A172 (cell line): Measurements from ENCODE around the gene HYAL3. TPM values are rescaled to one million over a fixed set of nuclear protein-coding genes. Genes with fewer than 3 reads are reported as not detected.
"Not testable (repeated sequence)": the region's sequence is repeated elsewhere in the genome, so short reads cannot be mapped to it uniquely, and the experiment has no call there.

Experiments used
- DNase-seq: peaks from one replicate; pipeline ENCODE4 v3.0.0-alpha.2; 2015; ENCODE audit warnings: low spot score
- total RNA-seq: library from RNA; depleted of rRNA; stranded (reverse); fragments of >200 nt; shearing (Covaris generic); gene quantifications from 2 replicates; pipeline ENCODE4 v1.2.3, GENCODE V29; 2014; rRNA removed

HYAL3 gene
- total RNA-seq, 1 experiment from 2014 or later: 7.5 TPM

DNA sequence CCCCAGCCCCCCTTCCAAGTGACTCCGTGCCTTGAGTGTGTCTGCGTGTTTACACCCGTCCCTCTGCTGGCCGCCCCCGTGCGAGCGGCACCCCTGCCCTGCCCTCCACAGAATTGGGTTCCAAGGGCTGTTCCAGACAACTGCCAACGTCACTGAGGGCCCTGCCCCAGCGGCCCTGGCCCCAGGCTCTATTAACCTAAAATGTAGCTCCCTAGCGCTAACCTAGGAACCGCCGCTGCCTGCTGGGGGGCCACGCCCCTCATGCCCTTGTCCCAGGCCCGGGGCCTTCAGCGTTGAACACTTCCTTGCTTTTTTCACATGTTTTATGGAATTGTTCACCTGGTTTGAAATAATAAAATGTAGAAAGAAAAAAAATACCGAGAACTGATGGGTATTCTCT is 40.2 kb downstream of the HYAL3 start:
- no peak for DNase-seq

DNA sequence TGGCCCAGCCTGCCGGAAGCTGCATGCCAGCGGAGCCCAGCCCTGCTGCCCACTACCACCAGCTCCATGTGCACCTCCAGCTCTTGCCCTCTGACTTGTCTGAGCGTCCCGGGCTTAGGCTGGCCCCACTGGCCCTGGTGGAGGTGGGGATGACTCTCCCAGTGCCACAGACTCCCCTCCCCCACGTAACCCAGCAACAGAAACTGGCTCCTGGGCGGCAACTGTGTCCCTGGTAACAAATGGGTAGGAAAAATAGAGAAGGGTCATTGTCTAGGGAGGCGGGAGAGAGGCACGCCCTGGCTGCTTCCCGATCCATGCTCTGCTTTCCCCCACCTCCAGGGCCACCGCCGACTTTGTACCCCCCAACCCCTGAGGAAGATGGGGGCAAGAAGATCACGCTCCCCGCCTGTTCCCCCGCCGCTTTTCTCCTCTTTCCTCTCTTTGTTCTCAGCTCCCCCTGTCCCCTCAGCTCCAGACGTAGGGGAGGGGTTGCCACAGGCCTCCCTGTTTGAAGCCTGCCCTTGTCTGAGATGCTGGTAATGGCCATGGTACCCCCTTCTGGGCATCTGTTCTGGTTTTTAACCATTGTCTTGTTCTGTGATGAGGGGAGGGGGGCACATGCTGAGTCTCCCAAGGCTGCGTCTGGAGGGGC is 41.0 kb downstream of the HYAL3 start:
- no peak for DNase-seq

DNA sequence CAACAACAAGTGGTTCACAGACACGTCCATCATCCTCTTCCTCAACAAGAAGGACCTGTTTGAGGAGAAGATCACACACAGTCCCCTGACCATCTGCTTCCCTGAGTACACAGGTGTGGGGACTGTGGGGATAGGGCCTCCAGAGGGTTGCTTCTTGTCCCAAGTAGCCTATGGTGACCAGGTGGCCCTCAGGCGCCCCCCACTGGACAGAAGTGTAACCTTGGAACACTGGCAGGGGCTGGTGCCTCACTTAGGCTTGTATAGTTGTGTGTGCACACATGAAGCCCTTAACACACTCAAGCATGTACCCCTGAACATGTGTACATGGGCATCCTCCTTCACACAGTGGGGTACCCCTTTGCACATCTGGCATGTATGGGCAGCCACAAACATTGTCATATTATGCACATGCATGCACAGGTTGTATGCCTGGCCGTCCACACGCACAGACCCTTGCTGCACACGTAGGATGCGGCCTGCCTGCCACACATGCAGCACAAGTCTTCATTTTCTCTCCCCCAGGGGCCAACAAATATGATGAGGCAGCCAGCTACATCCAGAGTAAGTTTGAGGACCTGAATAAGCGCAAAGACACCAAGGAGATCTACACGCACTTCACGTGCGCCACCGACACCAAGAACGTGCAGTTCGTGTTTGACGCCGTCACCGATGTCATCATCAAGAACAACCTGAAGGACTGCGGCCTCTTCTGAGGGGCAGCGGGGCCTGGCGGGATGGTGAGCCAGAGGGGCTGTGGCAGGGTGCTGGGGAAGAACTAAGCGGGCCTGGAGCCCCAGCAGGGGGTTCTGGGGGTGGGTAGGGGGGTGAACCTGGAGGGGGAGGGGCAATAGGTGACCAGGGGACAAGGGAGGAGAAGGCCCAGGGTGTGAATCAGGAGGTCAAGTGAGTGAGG is 42.0 kb downstream of the HYAL3 start:
- DNase-seq: no peak

DNA sequence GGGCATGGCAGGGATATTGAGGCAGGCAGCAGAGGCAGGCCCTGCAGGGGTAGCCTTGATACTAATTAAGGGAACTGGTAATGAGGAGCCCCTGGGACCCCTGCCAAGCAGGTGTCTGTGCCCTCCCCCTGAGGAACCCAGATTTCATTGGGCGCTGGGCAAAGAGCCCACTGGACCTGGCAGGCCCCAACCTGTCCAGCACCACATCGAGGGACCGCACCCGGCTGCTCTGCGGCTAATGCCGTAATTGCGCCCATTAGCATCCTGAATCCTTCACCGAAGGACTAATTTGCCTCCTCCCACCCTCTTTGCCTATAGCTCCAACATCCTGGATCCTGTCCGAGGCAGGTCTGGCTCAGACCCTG is 44.0 kb downstream of the HYAL3 start:
- no peak for DNase-seq

DNA sequence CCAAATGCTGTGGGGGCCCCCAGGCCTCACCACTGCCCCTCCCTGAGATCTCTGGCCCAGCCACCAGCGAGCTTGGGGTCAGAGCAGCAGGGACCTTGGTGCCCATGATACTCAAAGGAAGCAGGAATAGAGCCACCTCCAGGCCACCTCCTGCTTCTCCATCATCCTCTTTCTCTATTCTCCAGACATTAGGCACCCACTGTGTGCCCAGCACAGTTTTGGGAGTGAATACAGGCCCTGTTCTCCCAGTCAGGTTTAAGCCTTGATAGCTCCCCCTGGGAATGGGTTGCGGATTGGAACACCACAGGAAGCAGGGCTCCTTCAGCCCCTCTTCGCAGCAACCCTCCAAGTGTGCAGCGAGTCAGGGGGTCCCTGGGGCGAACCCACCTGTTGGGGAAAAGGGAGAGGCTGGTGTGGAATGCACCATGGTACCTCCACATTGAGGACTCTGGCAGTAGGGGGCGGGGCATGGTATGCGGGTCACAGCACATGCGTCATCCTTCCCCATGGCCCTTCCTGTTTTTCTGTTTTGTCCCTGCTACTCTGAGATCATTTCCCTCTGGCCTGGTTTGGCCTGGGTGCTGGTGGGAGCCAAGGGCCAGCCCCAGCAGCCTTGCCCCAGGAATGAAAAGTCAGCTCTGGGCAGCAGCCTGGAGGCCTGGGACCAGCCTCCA is 44.5 kb downstream of the HYAL3 start:
- DNase-seq: no peak

DNA sequence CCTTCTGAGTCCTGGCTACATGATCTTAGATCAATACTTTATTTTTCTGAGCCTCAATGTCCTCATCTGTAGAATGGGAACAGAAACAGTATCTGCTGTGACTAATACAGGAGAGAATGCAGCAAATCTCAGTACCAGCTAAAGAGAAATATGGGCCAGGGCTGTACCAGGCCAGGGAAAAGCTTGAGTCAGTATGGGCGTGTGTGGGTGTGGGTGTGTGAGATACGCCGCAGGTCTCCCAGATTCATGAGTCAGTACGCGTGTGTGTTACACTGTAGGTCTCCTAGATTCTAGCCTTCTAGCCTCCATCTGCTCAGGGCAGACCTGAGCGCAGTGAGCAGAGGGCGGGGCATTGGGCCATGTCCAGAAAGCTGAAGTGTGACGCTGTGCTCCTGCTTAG is 48.0 kb downstream of the HYAL3 start:
- peak; percentile 96 for DNase-seq

DNA sequence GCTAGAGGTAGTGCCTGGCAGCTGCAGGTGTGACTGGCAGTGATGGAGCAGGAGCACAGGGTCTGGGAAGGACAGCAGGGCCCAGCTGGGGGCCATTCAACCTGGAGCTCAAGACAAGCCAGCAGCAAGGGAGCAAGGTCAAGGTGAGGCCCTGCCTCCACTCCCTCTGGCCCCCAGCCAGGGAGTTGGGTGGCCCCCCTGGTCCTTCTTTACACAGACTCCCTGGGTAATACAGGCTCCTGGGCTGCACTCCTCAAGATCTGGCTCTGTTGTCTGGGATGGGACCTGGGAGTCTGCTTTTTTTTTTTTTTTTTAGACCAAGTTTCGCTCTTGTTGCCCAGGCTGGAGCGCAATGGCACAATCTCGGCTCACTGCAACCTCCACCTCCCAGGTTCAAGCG is 48.7 kb downstream of the HYAL3 start:
- DNase-seq: no peak

DNA sequence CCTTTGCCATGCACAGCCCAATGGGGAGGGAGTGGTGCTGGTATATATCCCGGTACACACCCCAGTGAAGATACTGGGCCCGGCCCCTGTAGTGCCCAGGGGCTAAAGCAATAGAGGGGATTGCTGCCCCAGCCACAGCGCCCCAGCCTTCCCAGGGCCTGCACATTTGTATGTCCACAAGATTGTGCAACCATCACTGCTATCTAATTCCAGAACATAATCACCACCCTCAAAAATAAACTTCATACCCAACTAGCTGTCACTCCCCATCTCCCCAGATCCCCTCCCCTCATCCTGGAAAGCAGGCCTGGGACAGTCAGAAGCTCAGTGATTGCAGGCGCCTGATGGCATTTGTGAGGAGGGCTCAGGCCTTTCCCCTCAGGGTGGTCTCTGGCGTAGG is 49.7 kb downstream of the HYAL3 start:
- no peak for DNase-seq

DNA sequence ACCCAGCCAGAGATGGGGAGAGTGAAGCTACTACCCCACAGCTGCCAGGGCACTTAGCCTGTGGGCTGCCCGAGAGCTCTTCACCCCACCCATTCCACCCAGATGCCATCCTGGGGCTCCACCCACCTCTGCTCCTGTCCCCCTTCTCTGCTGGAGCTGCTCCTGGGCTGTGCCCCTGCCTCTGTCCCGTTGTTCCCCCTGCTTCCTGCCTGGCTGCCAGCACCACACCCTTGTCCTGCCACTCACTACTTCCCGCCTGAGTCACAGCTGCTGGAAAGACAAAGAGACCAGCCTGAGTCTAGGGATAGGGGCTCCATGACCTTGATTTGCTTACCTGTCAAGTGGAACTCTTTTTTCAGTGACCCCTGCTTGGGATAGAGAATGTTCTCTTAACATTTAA is 50.8 kb downstream of the HYAL3 start:
- peak; percentile 83 for DNase-seq

DNA sequence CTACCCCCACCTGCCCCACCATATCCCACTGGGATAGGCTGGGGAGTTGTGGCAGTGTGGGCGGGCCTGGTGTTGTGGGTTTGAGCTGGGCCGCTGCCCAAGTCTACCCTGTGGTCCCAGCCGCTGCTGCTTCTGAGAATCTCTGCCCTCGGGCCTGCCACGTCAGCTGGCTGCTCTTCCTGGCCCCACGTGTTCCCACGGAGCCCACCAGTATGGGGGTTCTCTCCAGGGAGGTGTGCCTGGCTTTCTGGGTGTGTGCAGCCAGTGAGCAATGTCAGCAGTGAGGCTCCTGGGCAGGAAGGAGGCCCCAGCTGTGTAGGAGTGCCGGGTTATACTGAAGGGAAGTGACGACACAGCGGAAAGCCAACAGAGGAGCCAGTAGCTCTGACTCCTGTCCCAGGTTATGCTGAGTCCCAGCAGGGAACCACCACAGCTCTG is 52.7 kb downstream of the HYAL3 start:
- peak; percentile 99 for DNase-seq

DNA sequence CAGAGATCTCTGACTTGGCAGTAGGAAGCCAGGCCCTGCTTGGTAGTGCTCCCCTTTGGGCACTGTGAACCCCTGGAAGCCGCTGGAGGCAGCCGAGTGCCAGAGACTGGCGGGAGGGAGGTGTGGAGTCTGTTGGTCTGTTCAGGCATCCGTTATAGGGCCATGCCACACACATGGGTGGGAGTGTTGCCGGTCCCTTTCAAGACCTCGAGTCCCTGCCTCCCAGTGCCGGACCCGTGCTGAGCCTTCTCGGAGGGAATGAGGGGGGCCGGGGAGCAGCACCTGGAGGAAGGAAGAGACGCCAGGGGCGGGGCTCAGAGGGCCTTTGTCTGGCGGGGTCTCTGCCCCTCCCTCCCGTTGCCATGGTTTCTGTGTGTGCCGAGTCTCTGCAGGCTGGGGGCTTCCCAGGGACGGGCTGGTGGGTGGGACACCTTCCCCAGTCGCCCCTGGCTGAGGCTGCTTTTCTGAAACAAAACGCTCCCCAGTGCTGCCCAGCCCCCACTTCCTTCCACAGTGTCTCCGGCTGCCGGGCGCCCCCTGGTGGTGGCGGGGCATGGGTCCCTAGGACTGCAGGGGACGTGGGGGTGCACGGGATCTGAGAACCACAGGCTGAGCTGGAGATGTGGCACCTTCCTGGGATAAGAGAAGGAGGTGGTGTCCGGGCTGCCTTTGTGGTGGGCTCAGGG is 53.2 kb downstream of the HYAL3 start:
- no peak for DNase-seq

DNA sequence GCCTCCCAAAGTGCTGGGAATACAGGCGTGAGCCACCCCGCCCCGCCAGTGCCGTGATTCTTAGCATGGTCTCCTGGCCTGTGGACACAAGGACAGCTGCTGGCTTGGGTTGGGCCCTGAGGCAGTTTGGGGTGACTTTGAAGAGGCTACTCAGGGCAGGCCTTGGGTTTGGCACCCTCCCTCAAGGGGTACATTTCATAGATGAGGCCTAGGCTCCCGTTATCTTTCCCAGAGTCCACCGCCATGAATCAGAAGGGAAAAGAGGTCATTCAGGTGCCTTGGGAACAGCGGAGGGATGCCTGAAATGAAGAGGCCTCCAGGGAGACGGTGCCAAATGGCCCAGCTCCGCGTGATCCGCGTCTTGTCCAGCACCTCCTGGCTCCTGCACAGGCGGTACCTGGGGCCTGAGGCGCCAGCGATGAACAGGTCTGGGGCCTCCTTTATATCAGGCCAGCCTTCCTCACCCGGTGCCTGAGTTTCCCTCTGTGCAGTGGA is 53.9 kb downstream of the HYAL3 start:
- no peak for DNase-seq

DNA sequence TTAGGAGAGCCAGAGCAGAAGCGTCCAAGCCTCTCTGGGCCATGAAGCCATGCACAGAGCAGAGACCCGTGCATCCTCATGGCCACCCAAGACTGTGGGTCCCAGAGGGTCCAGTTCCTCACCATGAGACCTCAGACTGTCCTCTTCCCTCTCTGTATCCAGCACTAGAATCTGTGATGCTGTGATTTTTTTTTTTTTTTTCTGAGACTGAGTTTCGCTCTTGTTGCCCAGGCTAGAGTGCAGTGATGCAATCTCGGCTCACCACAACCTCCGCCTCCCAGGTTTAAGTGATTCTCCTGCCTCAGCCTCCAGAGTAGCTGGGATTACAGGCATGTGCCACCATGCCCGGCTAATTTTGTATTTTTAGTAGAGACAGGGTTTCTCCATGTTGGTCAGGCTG is 54.4 kb downstream of the HYAL3 start:
- not testable (repeated sequence) for DNase-seq

DNA sequence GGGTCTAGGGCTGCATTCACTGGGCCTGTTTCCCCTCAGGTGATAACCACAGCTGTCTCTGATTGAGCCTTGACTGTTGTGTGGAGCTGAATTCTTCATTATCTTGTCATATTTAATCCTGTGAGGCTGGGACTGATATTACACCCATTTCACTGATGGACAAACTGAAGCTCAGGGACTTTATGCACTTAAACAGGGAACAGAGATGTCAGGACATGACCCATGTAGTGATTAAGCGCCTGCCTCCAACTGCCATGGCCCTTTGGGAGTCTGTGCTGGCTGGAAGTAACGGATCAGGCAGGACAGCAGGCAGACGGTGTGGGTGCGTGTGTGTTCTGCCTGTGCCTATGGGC is 55.7 kb downstream of the HYAL3 start:
- DNase-seq: no peak

DNA sequence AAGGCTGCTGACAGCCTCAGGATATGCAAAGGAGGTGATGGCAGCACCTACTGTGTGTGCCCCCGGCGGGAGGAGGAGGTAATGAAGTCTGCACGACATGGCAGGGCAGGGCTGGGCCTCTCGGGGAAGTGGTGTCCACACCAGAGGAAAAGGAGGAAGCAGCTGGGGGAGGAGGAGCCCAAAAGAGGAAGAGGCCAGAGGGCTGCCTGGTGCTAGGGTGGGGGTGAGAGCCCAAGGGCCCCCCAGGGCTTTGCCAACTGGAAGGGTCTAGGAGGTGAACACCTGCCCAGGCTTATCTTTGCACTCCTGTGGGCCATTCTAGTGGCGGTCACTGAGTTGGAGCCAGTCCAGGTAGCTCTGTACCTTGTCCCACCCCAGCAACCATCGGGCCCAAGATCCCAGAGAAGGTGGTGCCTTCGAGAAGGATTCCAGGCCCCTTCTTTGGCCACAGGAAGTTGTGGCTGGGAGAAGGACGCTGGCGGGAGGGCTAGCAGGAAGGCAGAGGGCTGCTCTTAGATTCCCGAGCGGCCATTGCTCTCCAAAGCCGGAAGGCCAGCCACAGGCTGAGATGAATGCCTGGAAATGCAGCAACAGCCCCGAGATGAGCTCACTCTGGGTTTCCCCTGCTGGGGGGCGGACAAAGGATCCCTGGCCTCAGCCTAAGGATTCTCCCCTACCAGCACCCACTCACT is 56.2 kb downstream of the HYAL3 start:
- peak; percentile 64 for DNase-seq

Other genes with a start within 250 kb of the HYAL3 start
- gene RBM5, start 210.5 kb downstream of the HYAL3 start, total RNA-seq: 53.7 and 79.1 TPM in 2 replicates
- gene SEMA3F, start 144.1 kb downstream of the HYAL3 start, total RNA-seq: 3.5 and 11.1 TPM in 2 replicates
- gene GNAT1, start 107.8 kb downstream of the HYAL3 start, total RNA-seq: not detected in 2 replicates
- gene SLC38A3, start 94.1 kb downstream of the HYAL3 start, total RNA-seq: 0.74 TPM in 1 of 2 replicates, not detected in the other
- gene GNAI2, start 63.2 kb downstream of the HYAL3 start, total RNA-seq: 247 and 283 TPM in 2 replicates
- 22.9 and 26.3 TPM in 2 replicates for gene SEMA3B, start 30.3 kb downstream of the HYAL3 start, total RNA-seq
- gene LSMEM2, start 20.3 kb downstream of the HYAL3 start, total RNA-seq: not detected in 2 replicates
- 120 and 129 TPM in 2 replicates for gene IFRD2, start 7.0 kb downstream of the HYAL3 start, total RNA-seq
- 8.5 and 13.1 TPM in 2 replicates for gene NAA80, start within 50 bp of the HYAL3 start, total RNA-seq
- gene HYAL1, start 4.2 kb upstream of the HYAL3 start, total RNA-seq: 0.72 and 2.3 TPM in 2 replicates
- gene HYAL2, start 23.3 kb upstream of the HYAL3 start, total RNA-seq: 113 TPM in 2 replicates
- gene TUSC2, start 28.8 kb upstream of the HYAL3 start, total RNA-seq: 30.6 and 34.3 TPM in 2 replicates
- 12.9 and 16.9 TPM in 2 replicates for gene RASSF1, start 41.4 kb upstream of the HYAL3 start, total RNA-seq
- gene ZMYND10, start 46.3 kb upstream of the HYAL3 start, total RNA-seq: 0.09 and 0.62 TPM in 2 replicates
- 23.1 and 24.8 TPM in 2 replicates for gene NPRL2, start 51.4 kb upstream of the HYAL3 start, total RNA-seq
- 46.9 and 53.7 TPM in 2 replicates for gene CYB561D2, start 51.5 kb upstream of the HYAL3 start, total RNA-seq
- gene TMEM115, start 60.1 kb upstream of the HYAL3 start, total RNA-seq: 57.3 and 58.9 TPM in 2 replicates
- 0.22 and 0.26 TPM in 2 replicates for gene CACNA2D2, start 204.2 kb upstream of the HYAL3 start, total RNA-seq